H9 (cell line): Measurements from ENCODE around the gene DNLZ. TPM values are rescaled to one million over a fixed set of nuclear protein-coding genes. Genes with fewer than 3 reads are reported as not detected.

Source experiments
- DNase-seq: peaks from one replicate; pipeline ENCODE4 v3.0.0-alpha.2; 2017
- H2AFZ ChIP-seq: one replicate; pipeline ENCODE4 v1.6.1; 2013; ENCODE audit warnings: mild to moderate bottlenecking, low read length, control low read depth, moderate library complexity
- H2AK5ac ChIP-seq: 2 replicates; pipeline ENCODE4 v1.6.1; 2013; ENCODE audit warnings: low read length, control low read depth, mixed read lengths; ENCODE audit not compliant: insufficient read length
- H2BK120ac ChIP-seq: one replicate; pipeline ENCODE4 v1.6.1; 2013; ENCODE audit warnings: low read depth, mild to moderate bottlenecking, low read length, control low read depth, inconsistent platforms; ENCODE audit not compliant: poor library complexity, severe bottlenecking
- H2BK12ac ChIP-seq: 2 replicates; pipeline ENCODE4 v1.6.1; 2013; ENCODE audit warnings: low read length, control low read depth, mixed read lengths, low read depth; ENCODE audit not compliant: insufficient read length
- H2BK15ac ChIP-seq: 2 replicates; pipeline ENCODE4 v1.6.1; 2013; ENCODE audit warnings: low read depth, low read length, control low read depth
- H2BK20ac ChIP-seq: one replicate; pipeline ENCODE4 v1.6.1; 2013; ENCODE audit warnings: low read depth, mild to moderate bottlenecking, low read length, control low read depth, inconsistent platforms; ENCODE audit not compliant: poor library complexity, severe bottlenecking
- H2BK5ac ChIP-seq: 2 replicates; pipeline ENCODE4 v1.6.1; 2013; ENCODE audit warnings: low read length, control low read depth, mixed read lengths; ENCODE audit not compliant: insufficient read length
- H3K14ac ChIP-seq: 2 replicates; pipeline ENCODE4 v1.6.1; 2013; ENCODE audit warnings: low read length, control low read depth; ENCODE audit not compliant: insufficient read depth
- H3K18ac ChIP-seq: 2 replicates; pipeline ENCODE4 v1.6.1; 2013; ENCODE audit warnings: low read depth, mild to moderate bottlenecking, mixed read lengths, low read length, control low read depth; ENCODE audit not compliant: insufficient read length
- H3K23ac ChIP-seq: 2 replicates; pipeline ENCODE4 v1.6.1; 2013; ENCODE audit warnings: low read length, control low read depth, mixed read lengths, low read depth; ENCODE audit not compliant: insufficient read length
- H3K23me2 ChIP-seq: 2 replicates; pipeline ENCODE4 v1.6.1; 2013; ENCODE audit warnings: low read depth, mild to moderate bottlenecking, mixed read lengths, low read length, control low read depth; ENCODE audit not compliant: insufficient read length, poor library complexity, severe bottlenecking
- H3K27ac ChIP-seq: 2 replicates; pipeline ENCODE4 v1.5.1; 2013; ENCODE audit warnings: low read length, control low read depth, mixed read lengths, low read depth; ENCODE audit not compliant: insufficient read length
- H3K27me3 ChIP-seq: 2 replicates; pipeline ENCODE4 v1.6.1; 2013; ENCODE audit warnings: low read length, control low read depth, inconsistent platforms; ENCODE audit not compliant: insufficient read depth
- H3K4ac ChIP-seq: 2 replicates; pipeline ENCODE4 v1.6.1; 2013; ENCODE audit warnings: low read depth, mild to moderate bottlenecking, control low read depth, inconsistent platforms, low read length, moderate library complexity
- H3K4me1 ChIP-seq: 2 replicates; pipeline ENCODE4 v1.6.1; 2013; ENCODE audit warnings: low read length, control low read depth, inconsistent platforms; ENCODE audit not compliant: insufficient read depth
- H3K4me2 ChIP-seq: 2 replicates; pipeline ENCODE4 v1.6.1; 2013; ENCODE audit warnings: low read length, control low read depth, mixed read lengths; ENCODE audit not compliant: insufficient read length, insufficient read depth
- H3K56ac ChIP-seq: 2 replicates; pipeline ENCODE4 v1.6.1; 2013; ENCODE audit warnings: low read depth, mild to moderate bottlenecking, mixed read lengths, low read length, control low read depth; ENCODE audit not compliant: insufficient read length
- H3K79me1 ChIP-seq: 2 replicates; pipeline ENCODE4 v1.6.1; 2013; ENCODE audit warnings: low read depth, mild to moderate bottlenecking, moderate library complexity, low read length, control low read depth, inconsistent platforms; ENCODE audit not compliant: insufficient read depth, poor library complexity, severe bottlenecking
- H3K79me2 ChIP-seq: 2 replicates; pipeline ENCODE4 v1.6.1; 2013; ENCODE audit warnings: low read length, control low read depth, inconsistent platforms; ENCODE audit not compliant: insufficient read depth
- H3K9ac ChIP-seq: 2 replicates; pipeline ENCODE4 v1.6.1; 2013; ENCODE audit warnings: low read length, control low read depth, mixed read lengths; ENCODE audit not compliant: insufficient read length; ENCODE audit errors: extremely low read depth
- H3K9me3 ChIP-seq: one replicate; pipeline ENCODE4 v1.6.1; 2013; ENCODE audit warnings: low read depth, low read length, inconsistent platforms; ENCODE audit not compliant: control insufficient read depth
- H3T11ph ChIP-seq: one replicate; pipeline ENCODE4 v1.6.1; 2013; ENCODE audit warnings: mild to moderate bottlenecking, low read length, control low read depth, inconsistent platforms
- H4K20me1 ChIP-seq: one replicate; pipeline ENCODE4 v1.6.1; 2013; ENCODE audit not compliant: control insufficient read depth, insufficient read length, insufficient read depth
- H4K5ac ChIP-seq: 2 replicates; pipeline ENCODE4 v1.6.1; 2013; ENCODE audit warnings: low read depth, mild to moderate bottlenecking, mixed read lengths, low read length, control low read depth; ENCODE audit not compliant: insufficient read length
- H4K8ac ChIP-seq: replicated peaks from 2 replicates; pipeline ENCODE4 v1.6.1; 2013; ENCODE audit warnings: low read length, control low read depth, mixed read lengths, low read depth; ENCODE audit not compliant: insufficient read length
- H4K91ac ChIP-seq: 2 replicates; pipeline ENCODE4 v1.6.1; 2013; ENCODE audit warnings: low read depth, mild to moderate bottlenecking, moderate library complexity, mixed read lengths, low read length, control low read depth; ENCODE audit not compliant: insufficient read length
- H3K27ac Mint-ChIP-seq, 3 experiments: 2 replicates in 2 of 3; 3 replicates in 1 of 3; pipeline ENCODE4 v1.8.0; 2020 to 2021; ENCODE audit warnings: mixed read lengths in 3 of 3, mild to moderate bottlenecking in 1 of 3, moderate library complexity in 1 of 3
- H3K27me3 Mint-ChIP-seq: 2 replicates; pipeline ENCODE4 v1.8.0; 2021; ENCODE audit warnings: low read depth, mild to moderate bottlenecking, moderate library complexity, mixed read lengths
- H3K36me3 Mint-ChIP-seq, 3 experiments: 2 replicates in 2 of 3; 3 replicates in 1 of 3; pipeline ENCODE4 v1.8.0; 2020 to 2021; ENCODE audit warnings: low read depth in 3 of 3, mixed read lengths in 3 of 3; ENCODE audit not compliant: insufficient read depth in 1 of 3
- H3K4me1 Mint-ChIP-seq, 2 experiments: 2 replicates each; pipeline ENCODE4 v1.8.0; 2020; ENCODE audit warnings: mixed read lengths in 2 of 2
- H3K4me3 Mint-ChIP-seq, 2 experiments: 2 replicates in 1 of 2; 3 replicates in 1 of 2; pipeline ENCODE4 v1.8.0; 2020 to 2021; ENCODE audit warnings: mild to moderate bottlenecking in 2 of 2, mixed read lengths in 2 of 2, moderate library complexity in 1 of 2
- H3K9me3 Mint-ChIP-seq, 2 experiments: 2 replicates in 1 of 2; 3 replicates in 1 of 2; pipeline ENCODE4 v1.8.0; 2020; ENCODE audit warnings: mild to moderate bottlenecking in 2 of 2, mixed read lengths in 2 of 2, moderate library complexity in 1 of 2
- CTCF ChIP-seq: fragments of 200-600 bp; sonication (generic); conservative IDR thresholded peaks from 3 replicates; pipeline ENCODE4 v1.8.0; 2021; ENCODE audit warnings: antibody characterized with exemption, mild to moderate bottlenecking
- WGBS: extraction: QIAGEN DNeasy Blood & Tissue Kit; methylation state at CpG from one replicate; pipeline ENCODE4 v1.1.7; 2013; ENCODE audit warnings: missing lambda C conversion rate, low lambda C conversion rate, mixed read lengths; ENCODE audit not compliant: insufficient read length; ENCODE audit errors: extremely low coverage; 5-methylcytosine and 5-hydroxymethylcytosine counted together
- total RNA-seq: library from RNA; stranded (reverse); gene quantifications from 2 replicates; pipeline ENCODE4 v1.2.1, GENCODE V29; 2021

The DNLZ gene
- total RNA-seq, 1 experiment from 2014 or later: 24.8 TPM

- Histone ChIP-seq H2BK12ac (no peak overlapping the region), H4K8ac (no peak overlapping the region), H3K79me1 (no peaks in the 10 kb centered on the region), H3T11ph (no peak overlapping the region), H3K14ac (0 out of 2 replicates have a peak overlapping the region, but pooled peaks have one; percentile 42), H3K4ac (no peak overlapping the region), H2AK5ac (no peak overlapping the region), H3K18ac (no peak overlapping the region), H3K4me2 (no peak overlapping the region), H2BK20ac (no peak overlapping the region), H2BK5ac (no peak overlapping the region), H3K23ac (no peak overlapping the region), H3K9me3 (no peaks in the 10 kb centered on the region), H2AFZ (no peak overlapping the region), H3K23me2 (no peaks in the 10 kb centered on the region), H3K9ac (no peak overlapping the region), H3K27me3 (no peaks in the 10 kb centered on the region), H4K5ac (no peak overlapping the region), H4K91ac (no peak overlapping the region), H3K27ac (no peak overlapping the region), H3K79me2 (no peaks in the 10 kb centered on the region), H2BK120ac (no peak overlapping the region), H3K56ac (no peak overlapping the region), H4K20me1 (no peaks in the 10 kb centered on the region), H3K4me1 (no peaks in the 10 kb centered on the region), H2BK15ac (no peak overlapping the region)
- Mint-ChIP-seq H3K4me1 (peaks cover 3 to 22% of the 10 kb centered on the region in 2 experiments; a peak in 3 of 4 replicates), H3K9me3 (no peaks in the 10 kb centered on the region), H3K27me3 (no peaks in the 10 kb centered on the region; the same call in 1 of the 2 replicates), H3K36me3 (no peaks in the 10 kb centered on the region), H3K27ac (peak overlapping the region in 2 of 3 experiments; percentile 3 to 96; a peak in 1 of 7 replicates), H3K4me3 (no peak overlapping the region)
- TF ChIP-seq CTCF: peak; percentile 59
- WGBS: no CpG with 5 or more reads among the region's 43 CpGs
- DNase-seq: peak; percentile 82
Observed at GRCh38 chr9:136345281-136346156, 18.0 kb downstream of the DNLZ start.
